ENCODE measurements around the gene MUC7. TPM values are rescaled to one million over a fixed set of nuclear protein-coding genes. Genes with fewer than 3 reads are reported as not detected.

Gene MUC7
- total RNA-seq, 1 experiment from 2014 or later: not detected

GRCh38 chr4:70449220-70449619, 22.8 kb upstream of the MUC7 start:
- Histone ChIP-seq H3K9me3 (ENCODE audit: control insufficient read depth in 1 of 2, insufficient read depth in 1 of 2, low read depth in 1 of 2, low read length in 2 of 2) (no peaks in the 10 kb centered on the region), H3K36me3 (ENCODE audit: control insufficient read depth in 1 of 2, insufficient read depth in 2 of 2, low read length in 2 of 2) (no peaks in the 10 kb centered on the region), H3K9me2 (ENCODE audit: insufficient read depth) (no peaks in the 10 kb centered on the region), H3K4me3 (replicated peaks in 1 of 2; ENCODE audit: low read depth in 1 of 2, low read length in 2 of 2) (no peak overlapping the region), H3K4me1 (ENCODE audit: control insufficient read depth in 1 of 2, insufficient read depth in 2 of 2, low read length in 2 of 2) (no peaks in the 10 kb centered on the region), H4K20me1 (ENCODE audit: insufficient read depth) (no peaks in the 10 kb centered on the region), H3K9ac (ENCODE audit: low read length) (no peak overlapping the region), H3K27ac (ENCODE audit: low read depth, low read length) (no peak overlapping the region), H3K4me2 (ENCODE audit: low read length) (no peak overlapping the region), H3K27me3 (ENCODE audit: insufficient read depth, low read length) (no peaks in the 10 kb centered on the region), H2AFZ (ENCODE audit: low read depth, low read length, poor library complexity, severe bottlenecking) (no peak overlapping the region), H3K79me2 (ENCODE audit: insufficient read depth, low read length) (no peaks in the 10 kb centered on the region)
- ChIA-PET POLR2A (no interaction called here), CTCF (no interaction called here), RAD21 (ENCODE audit: low non-redundant PET in 1 of 2, low total read pairs in 2 of 2, uncharacterized antibody in 2 of 2, unreplicated experiment in 2 of 2) (no interaction called here)
- intact Hi-C loops (cut with micrococcal nuclease): no loop called here
- TF ChIP-seq JUND (IDR thresholded peaks at IDR 0.05) (no peak), FOSL1 (IDR thresholded peaks at IDR 0.05; ENCODE audit: low read depth) (no peak)
- BruUV-seq (replicated peaks): no TSS peak
- DNase-seq (ENCODE audit: low read depth, low spot score) (no peak), ATAC-seq (no peak)

- DNase-seq (ENCODE audit: low read depth, low spot score): no peak
- Histone ChIP-seq H3K27me3 (ENCODE audit: insufficient read depth, low read length) (no peaks in the 10 kb centered on the region), H4K20me1 (ENCODE audit: insufficient read depth) (no peaks in the 10 kb centered on the region), H3K4me2 (ENCODE audit: low read length) (no peak overlapping the region), H3K9me2 (ENCODE audit: insufficient read depth) (no peaks in the 10 kb centered on the region), H3K4me1 (ENCODE audit: control insufficient read depth in 1 of 2, insufficient read depth in 2 of 2, low read length in 2 of 2) (no peaks in the 10 kb centered on the region), H3K79me2 (ENCODE audit: insufficient read depth, low read length) (no peaks in the 10 kb centered on the region), H3K4me3 (replicated peaks in 1 of 2; ENCODE audit: low read depth in 1 of 2, low read length in 2 of 2) (no peak overlapping the region), H2AFZ (ENCODE audit: low read depth, low read length, poor library complexity, severe bottlenecking) (no peak overlapping the region), H3K27ac (ENCODE audit: low read depth, low read length) (no peak overlapping the region), H3K9me3 (ENCODE audit: control insufficient read depth in 1 of 2, insufficient read depth in 1 of 2, low read depth in 1 of 2, low read length in 2 of 2) (no peaks in the 10 kb centered on the region), H3K9ac (ENCODE audit: low read length) (no peak overlapping the region), H3K36me3 (ENCODE audit: control insufficient read depth in 1 of 2, insufficient read depth in 2 of 2, low read length in 2 of 2) (no peaks in the 10 kb centered on the region)
- BruUV-seq (replicated peaks): no TSS peak
- RAD21 ChIA-PET (ENCODE audit: low non-redundant PET in 1 of 2, low total read pairs in 2 of 2, uncharacterized antibody in 2 of 2, unreplicated experiment in 2 of 2): no interaction called here
- ATAC-seq: no peak
- POLR2A ChIA-PET: no interaction called here
- intact Hi-C loops (cut with micrococcal nuclease): no loop called here
- CTCF ChIA-PET: no interaction called here
- TF ChIP-seq ZFX (IDR thresholded peaks at IDR 0.05) (no peak), FOSL1 (IDR thresholded peaks at IDR 0.05; ENCODE audit: low read depth) (no peak), EGR1 (IDR thresholded peaks at IDR 0.05; ENCODE audit: low read depth) (no peak), EZH2 (IDR thresholded peaks at IDR 0.05) (no peak), CTCF (IDR thresholded peaks at IDR 0.05 in 2 of 3, conservative IDR thresholded peaks at IDR 0.05 in 1 of 3; ENCODE audit: borderline replicate concordance in 1 of 3, insufficient read depth in 1 of 3, low read depth in 2 of 3, low read length in 2 of 3) (no peak), EZH2phosphoT487 (IDR thresholded peaks at IDR 0.05; ENCODE audit: borderline replicate concordance) (no peak), ZNF274 (IDR thresholded peaks at IDR 0.05; ENCODE audit: low read depth, low read length) (no peak), SIN3A (IDR thresholded peaks at IDR 0.05; ENCODE audit: low read depth) (no peak), POLR2AphosphoS5 (IDR thresholded peaks at IDR 0.05; ENCODE audit: low read depth, low read length) (no peak), ELF1 (IDR thresholded peaks at IDR 0.05; ENCODE audit: borderline replicate concordance, low read depth) (no peak), SRF (IDR thresholded peaks at IDR 0.05; ENCODE audit: low read depth) (no peak), YY1 (IDR thresholded peaks at IDR 0.05; ENCODE audit: extremely low read depth, insufficient replicate concordance, low read depth, low read length) (no peak), CEBPB (IDR thresholded peaks at IDR 0.05; ENCODE audit: low read depth) (no peak), REST (IDR thresholded peaks at IDR 0.05; ENCODE audit: low read depth) (no peak)
Measured at GRCh38 chr4:70452946-70453345, 19.1 kb upstream of the MUC7 start.

Data from HCT116 (cell line).